ENCODE data around the gene ITGB8. TPM values are rescaled to one million over a fixed set of nuclear protein-coding genes. Genes with fewer than 3 reads are reported as not detected.

Gene ITGB8
- total RNA-seq (2022; extraction: Qiagen RNA extraction), result 0.65 to 1.3 TPM (median 0.97 TPM) in 5 replicates

DNA sequence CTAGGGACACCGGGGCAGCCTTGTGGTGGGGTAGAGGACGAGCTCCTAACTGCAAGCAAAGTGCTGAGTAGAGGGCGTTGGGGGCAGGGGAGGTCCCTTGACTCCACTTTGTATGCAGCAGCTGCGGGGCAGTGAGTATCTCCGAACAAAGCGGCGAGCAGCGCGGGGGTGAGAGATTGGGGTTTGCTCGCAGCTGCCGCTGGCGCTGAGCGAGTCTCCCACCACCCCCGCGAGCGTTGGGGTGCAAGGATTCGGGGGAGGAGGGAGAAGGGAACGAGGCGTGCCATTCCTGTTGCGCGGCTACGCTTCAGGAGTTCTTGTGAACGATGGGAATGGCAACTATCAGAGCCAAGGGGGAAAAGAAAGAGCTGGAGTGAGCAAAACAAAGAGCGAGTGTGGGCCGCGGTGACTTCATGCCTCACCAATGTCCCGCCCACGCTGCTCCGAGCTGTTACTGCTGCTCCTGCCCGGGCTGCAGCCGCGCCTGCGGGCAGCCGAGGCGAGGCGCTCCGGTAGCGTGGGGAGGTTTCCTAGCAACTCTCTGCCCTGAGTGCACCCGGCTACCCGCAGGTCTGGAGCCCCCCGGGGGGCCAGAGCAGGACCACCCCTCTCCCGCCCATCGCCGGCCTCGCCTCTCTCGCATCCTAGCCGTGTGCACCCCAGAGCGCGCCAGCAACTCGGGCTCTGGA lies at the start of gene ITGB8:
Gene ITGB8, plus strand, starts transcription at position 662 of the 689 bp plus-strand sequence. CDS start 907 bp downstream, outside the sequence.

Other genes starting within 250 kb of the ITGB8 start
- gene MACC1, start 113.5 kb upstream of the ITGB8 start, total RNA-seq (2022; extraction: Qiagen RNA extraction), result not detected in 5 replicates

Data from A549 treated with CORT108297 at 1 μM for 4 hours (cell line).